ENCODE results near the gene LONP2.

Gene LONP2

DNA sequence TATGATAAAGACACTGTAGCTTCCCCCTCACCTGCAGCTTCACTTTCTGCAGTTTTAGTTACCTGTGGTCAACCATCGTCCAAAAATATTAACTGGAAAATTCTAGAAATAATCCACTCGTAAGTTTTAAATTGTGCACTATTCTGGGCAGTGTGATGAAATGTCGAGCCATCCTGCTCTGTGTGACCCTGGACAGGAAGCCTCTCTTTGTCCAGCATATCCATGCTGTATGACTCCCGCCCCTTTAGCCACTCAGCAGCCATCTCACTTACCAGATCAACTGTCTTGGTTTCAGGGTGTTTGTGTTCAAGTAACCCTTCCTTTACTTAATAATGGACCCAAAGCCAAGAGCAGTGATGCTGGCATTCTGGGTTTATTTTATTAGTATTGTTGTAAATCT is 85.0 kb downstream of the LONP2 start:
- H3K4me1 ChIP-seq (ENCODE audit: insufficient read depth, low read length, severe bottlenecking): no peaks in the 10 kb centered on the region
- no peak overlapping the region for H3K4me3 ChIP-seq (ENCODE audit: low read depth, low read length, poor library complexity, severe bottlenecking)

DNA sequence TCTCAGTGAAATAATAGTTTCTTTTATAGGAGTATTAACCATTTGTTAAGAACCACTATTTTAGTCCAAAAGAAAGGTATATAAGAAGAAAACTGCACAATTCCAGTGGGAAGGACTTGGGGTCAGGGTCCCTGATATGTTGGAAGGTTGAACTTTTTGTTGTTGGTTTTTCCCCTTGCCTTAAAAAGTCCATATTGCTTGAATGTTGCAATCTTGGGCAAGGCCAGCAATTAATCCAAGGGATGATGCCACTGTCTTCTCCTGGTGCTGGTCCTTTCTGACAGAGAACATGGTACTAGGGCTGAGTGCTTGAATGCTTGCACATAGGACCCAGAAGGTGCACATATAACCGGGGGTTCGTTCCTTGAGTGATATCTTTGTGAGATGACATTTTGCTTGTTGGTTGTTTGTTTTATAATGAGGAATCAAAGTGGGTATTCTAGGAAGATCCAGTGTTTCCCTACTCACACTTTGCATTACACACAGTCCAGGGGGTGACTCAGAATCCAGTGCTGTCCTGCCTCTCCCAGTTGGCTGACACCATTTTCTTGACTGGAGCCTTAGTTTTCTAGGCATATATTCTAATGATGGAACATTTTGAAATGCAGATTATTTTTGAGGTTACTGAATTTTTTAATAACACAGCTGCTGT is 86.2 kb downstream of the LONP2 start:
- Histone ChIP-seq H4K20me1 (ENCODE audit: insufficient read depth, low read length) (no peaks in the 10 kb centered on the region), H3K9ac (ENCODE audit: low read length) (no peak overlapping the region), H3K79me2 (ENCODE audit: insufficient read depth, low read length) (no peaks in the 10 kb centered on the region), H3F3A (ENCODE audit: insufficient read depth, low read length) (no peaks in the 10 kb centered on the region), H3K9me3 (ENCODE audit: low read length) (no peaks in the 10 kb centered on the region), H3K27me3 (ENCODE audit: insufficient read depth, low read length) (no peaks in the 10 kb centered on the region), H3K4me2 (ENCODE audit: low read length) (no peak overlapping the region), H3K27ac (ENCODE audit: low read depth, low read length, poor library complexity, severe bottlenecking) (no peak overlapping the region), H3K36me3 (ENCODE audit: insufficient read depth, low read length) (peaks cover 13% of the 10 kb centered on the region), H2AFZ (ENCODE audit: low read length) (no peak overlapping the region), H3K4me1 (ENCODE audit: insufficient read depth, low read length, severe bottlenecking) (no peaks in the 10 kb centered on the region), H3K9me2 (ENCODE audit: low read depth, low read length) (no peaks in the 10 kb centered on the region), H3K4me3 (ENCODE audit: low read depth, low read length, poor library complexity, severe bottlenecking) (no peak overlapping the region)
- TF ChIP-seq, protein P1, sequence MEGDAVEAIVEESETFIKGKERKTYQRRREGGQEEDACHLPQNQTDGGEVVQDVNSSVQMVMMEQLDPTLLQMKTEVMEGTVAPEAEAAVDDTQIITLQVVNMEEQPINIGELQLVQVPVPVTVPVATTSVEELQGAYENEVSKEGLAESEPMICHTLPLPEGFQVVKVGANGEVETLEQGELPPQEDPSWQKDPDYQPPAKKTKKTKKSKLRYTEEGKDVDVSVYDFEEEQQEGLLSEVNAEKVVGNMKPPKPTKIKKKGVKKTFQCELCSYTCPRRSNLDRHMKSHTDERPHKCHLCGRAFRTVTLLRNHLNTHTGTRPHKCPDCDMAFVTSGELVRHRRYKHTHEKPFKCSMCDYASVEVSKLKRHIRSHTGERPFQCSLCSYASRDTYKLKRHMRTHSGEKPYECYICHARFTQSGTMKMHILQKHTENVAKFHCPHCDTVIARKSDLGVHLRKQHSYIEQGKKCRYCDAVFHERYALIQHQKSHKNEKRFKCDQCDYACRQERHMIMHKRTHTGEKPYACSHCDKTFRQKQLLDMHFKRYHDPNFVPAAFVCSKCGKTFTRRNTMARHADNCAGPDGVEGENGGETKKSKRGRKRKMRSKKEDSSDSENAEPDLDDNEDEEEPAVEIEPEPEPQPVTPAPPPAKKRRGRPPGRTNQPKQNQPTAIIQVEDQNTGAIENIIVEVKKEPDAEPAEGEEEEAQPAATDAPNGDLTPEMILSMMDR (IDR thresholded peaks at IDR 0.05; ENCODE audit: low read length): no peak
- TF ChIP-seq EZH2 (IDR thresholded peaks at IDR 0.05; ENCODE audit: borderline replicate concordance, low read length): no peak

More for the DNA sequence above, 85.0 kb downstream of the LONP2 start:
- no peaks in the 10 kb centered on the region for H3K9me3 ChIP-seq (ENCODE audit: low read length)
- no peaks in the 10 kb centered on the region for H3K79me2 ChIP-seq (ENCODE audit: insufficient read depth, low read length)
- H4K20me1 ChIP-seq (ENCODE audit: insufficient read depth, low read length): no peaks in the 10 kb centered on the region
- H3K27me3 ChIP-seq (ENCODE audit: insufficient read depth, low read length): no peaks in the 10 kb centered on the region
- no peak overlapping the region for H2AFZ ChIP-seq (ENCODE audit: low read length)
- peaks cover under 1% of the 10 kb centered on the region; the same call in 1 of the 2 replicates for H3K36me3 ChIP-seq (ENCODE audit: insufficient read depth, low read length)
- H3K9ac ChIP-seq (ENCODE audit: low read length): no peak overlapping the region
- H3F3A ChIP-seq (ENCODE audit: insufficient read depth, low read length): no peaks in the 10 kb centered on the region
- no peaks in the 10 kb centered on the region for H3K9me2 ChIP-seq (ENCODE audit: low read depth, low read length)
- TF ChIP-seq, protein P1 (IDR thresholded peaks at IDR 0.05; ENCODE audit: low read length): no peak
- no peak for TF ChIP-seq EZH2 (IDR thresholded peaks at IDR 0.05; ENCODE audit: borderline replicate concordance, low read length)
- H3K4me2 ChIP-seq (ENCODE audit: low read length): no peak overlapping the region
- no peak overlapping the region for H3K27ac ChIP-seq (ENCODE audit: low read depth, low read length, poor library complexity, severe bottlenecking)

DNA sequence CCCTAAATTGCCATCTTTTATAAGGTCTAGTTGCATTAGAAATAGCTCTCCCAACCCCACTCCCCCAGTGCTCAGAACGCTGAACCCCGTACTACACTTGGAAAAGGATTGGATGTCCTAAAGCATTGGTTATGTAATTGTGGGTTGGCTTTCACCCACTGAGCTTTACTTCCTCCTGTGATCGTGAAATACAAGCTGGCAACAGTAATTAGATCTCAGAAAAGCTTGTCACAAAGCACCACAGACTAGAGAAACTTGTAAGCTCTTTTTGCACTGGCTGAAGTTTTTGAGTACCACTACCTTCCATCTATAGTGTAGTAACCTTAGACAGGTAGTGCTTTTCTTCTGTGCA is 86.7 kb downstream of the LONP2 start:
- Histone ChIP-seq H4K20me1 (ENCODE audit: insufficient read depth, low read length) (no peaks in the 10 kb centered on the region), H3K9ac (ENCODE audit: low read length) (no peak overlapping the region), H3F3A (ENCODE audit: insufficient read depth, low read length) (no peaks in the 10 kb centered on the region), H3K27ac (ENCODE audit: low read depth, low read length, poor library complexity, severe bottlenecking) (no peak overlapping the region), H3K4me2 (ENCODE audit: low read length) (no peak overlapping the region), H2AFZ (ENCODE audit: low read length) (no peak overlapping the region), H3K27me3 (ENCODE audit: insufficient read depth, low read length) (no peaks in the 10 kb centered on the region), H3K9me3 (ENCODE audit: low read length) (no peaks in the 10 kb centered on the region), H3K9me2 (ENCODE audit: low read depth, low read length) (no peaks in the 10 kb centered on the region), H3K36me3 (ENCODE audit: insufficient read depth, low read length) (peaks cover 18% of the 10 kb centered on the region), H3K4me1 (ENCODE audit: insufficient read depth, low read length, severe bottlenecking) (no peaks in the 10 kb centered on the region), H3K4me3 (ENCODE audit: low read depth, low read length, poor library complexity, severe bottlenecking) (no peak overlapping the region), H3K79me2 (ENCODE audit: insufficient read depth, low read length) (no peaks in the 10 kb centered on the region)
- TF ChIP-seq, protein P1 (IDR thresholded peaks at IDR 0.05; ENCODE audit: low read length): no peak
- TF ChIP-seq EZH2 (IDR thresholded peaks at IDR 0.05; ENCODE audit: borderline replicate concordance, low read length): no peak
